ENCODE data around the gene P2RX4.
A peak's percentile ranks its signal among the peaks of the same experiment; 100 is the strongest.
"Not testable (repeated sequence)": the region's sequence is repeated elsewhere in the genome, so short reads cannot be mapped to it uniquely, and the experiment has no call there.

The P2RX4 gene, protein sequence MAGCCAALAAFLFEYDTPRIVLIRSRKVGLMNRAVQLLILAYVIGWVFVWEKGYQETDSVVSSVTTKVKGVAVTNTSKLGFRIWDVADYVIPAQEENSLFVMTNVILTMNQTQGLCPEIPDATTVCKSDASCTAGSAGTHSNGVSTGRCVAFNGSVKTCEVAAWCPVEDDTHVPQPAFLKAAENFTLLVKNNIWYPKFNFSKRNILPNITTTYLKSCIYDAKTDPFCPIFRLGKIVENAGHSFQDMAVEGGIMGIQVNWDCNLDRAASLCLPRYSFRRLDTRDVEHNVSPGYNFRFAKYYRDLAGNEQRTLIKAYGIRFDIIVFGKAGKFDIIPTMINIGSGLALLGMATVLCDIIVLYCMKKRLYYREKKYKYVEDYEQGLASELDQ

GRCh38 chr12:121209624-121210572 lies at the start of gene P2RX4:
Gene P2RX4 (plus strand): TSS chr12:121210129. CDS start chr12:121210165, 36 bp downstream.
- peak; percentile 79 to 89 for DNase-seq (ENCODE audit: low read depth in 1 of 2, low spot score in 1 of 2)
- TF ChIP-seq JUND (IDR thresholded peaks at IDR 0.05; ENCODE audit: low read depth) = no peak
- in situ Hi-C loops (cut with HindIII; ENCODE audit: low pct_unique_long_range_greater_than_20kb, low sequenced_read_pairs) = no loop called here

- no peak for DNase-seq (ENCODE audit: low read depth in 1 of 2, low spot score in 1 of 2)
- in situ Hi-C loops (cut with HindIII; ENCODE audit: low pct_unique_long_range_greater_than_20kb, low sequenced_read_pairs) = no loop called here
- TF ChIP-seq JUND (IDR thresholded peaks at IDR 0.05; ENCODE audit: low read depth) = no peak
These were observed 47.5 kb upstream of the P2RX4 start for GRCh38 chr12:121162384-121162783.

DNA sequence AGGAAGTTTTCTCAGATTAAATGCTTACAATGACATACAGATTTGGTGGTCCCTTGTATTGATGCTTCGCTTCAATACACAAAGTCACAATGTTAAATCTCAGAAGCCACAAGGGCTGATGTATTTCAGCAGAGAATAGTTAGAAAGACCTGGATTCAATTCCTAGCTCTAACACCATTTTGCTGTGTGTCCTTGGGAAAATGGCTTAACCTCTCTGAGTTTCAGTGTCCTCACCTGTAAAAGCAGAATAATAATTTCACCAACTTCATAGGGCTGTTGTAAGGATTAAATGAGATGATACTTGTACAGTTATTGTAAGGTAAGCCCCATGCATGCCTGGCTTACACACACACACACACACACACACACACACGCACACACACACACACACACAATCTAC lies 46.9 kb upstream of the P2RX4 start:
- TF ChIP-seq JUND (IDR thresholded peaks at IDR 0.05; ENCODE audit: low read depth) = no peak
- no peak for DNase-seq (ENCODE audit: low read depth in 1 of 2, low spot score in 1 of 2)
- in situ Hi-C loops (cut with HindIII; ENCODE audit: low pct_unique_long_range_greater_than_20kb, low sequenced_read_pairs) = no loop called here

GRCh38 chr12:121164839-121165238 lies 45.1 kb upstream of the P2RX4 start:
- in situ Hi-C loops (cut with HindIII; ENCODE audit: low pct_unique_long_range_greater_than_20kb, low sequenced_read_pairs) = not testable (repeated sequence)

GRCh38 chr12:121165316-121165715 lies 44.6 kb upstream of the P2RX4 start:
- TF ChIP-seq JUND (IDR thresholded peaks at IDR 0.05; ENCODE audit: low read depth) = no peak
- DNase-seq (ENCODE audit: low read depth in 1 of 2, low spot score in 1 of 2) = no peak
- in situ Hi-C loops (cut with HindIII; ENCODE audit: low pct_unique_long_range_greater_than_20kb, low sequenced_read_pairs) = no loop called here

More at GRCh38 chr12:121164839-121165238, 45.1 kb upstream of the P2RX4 start:
- DNase-seq (ENCODE audit: low read depth in 1 of 2, low spot score in 1 of 2) = not testable (repeated sequence)

GRCh38 chr12:121166356-121166755 lies 43.6 kb upstream of the P2RX4 start:
- peak; percentile 19 to 88 for DNase-seq (ENCODE audit: low read depth in 1 of 2, low spot score in 1 of 2)
- no peak for TF ChIP-seq JUND (IDR thresholded peaks at IDR 0.05; ENCODE audit: low read depth)
- in situ Hi-C loops (cut with HindIII; ENCODE audit: low pct_unique_long_range_greater_than_20kb, low sequenced_read_pairs) = no loop called here

- TF ChIP-seq JUND (IDR thresholded peaks at IDR 0.05; ENCODE audit: low read depth) = no peak
- in situ Hi-C loops (cut with HindIII; ENCODE audit: low pct_unique_long_range_greater_than_20kb, low sequenced_read_pairs) = no loop called here
- no peak for DNase-seq (ENCODE audit: low read depth in 1 of 2, low spot score in 1 of 2)
These were observed 42.6 kb upstream of the P2RX4 start for GRCh38 chr12:121167232-121167820.

DNA sequence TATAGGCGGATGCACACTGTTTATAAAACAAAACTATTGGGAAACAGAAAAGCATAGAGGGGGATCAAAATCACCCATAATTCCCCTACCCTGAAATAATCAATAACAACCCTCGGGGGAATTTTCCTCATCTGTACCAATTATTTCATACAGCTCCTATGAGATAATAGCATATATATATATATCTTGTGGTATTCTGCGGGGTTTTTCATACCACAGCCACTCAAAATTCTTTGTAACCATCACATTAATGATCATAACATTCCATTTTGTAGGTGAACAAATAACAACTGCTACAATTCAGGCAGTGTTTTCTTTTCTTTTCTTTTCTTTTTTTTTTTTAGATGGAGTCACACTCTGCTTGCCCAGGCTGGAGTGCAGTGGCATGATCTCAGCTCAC lies 42.0 kb upstream of the P2RX4 start:
- no peak for TF ChIP-seq JUND (IDR thresholded peaks at IDR 0.05; ENCODE audit: low read depth)
- in situ Hi-C loops (cut with HindIII; ENCODE audit: low pct_unique_long_range_greater_than_20kb, low sequenced_read_pairs) = no loop called here
- DNase-seq (ENCODE audit: low read depth in 1 of 2, low spot score in 1 of 2) = no peak

DNA sequence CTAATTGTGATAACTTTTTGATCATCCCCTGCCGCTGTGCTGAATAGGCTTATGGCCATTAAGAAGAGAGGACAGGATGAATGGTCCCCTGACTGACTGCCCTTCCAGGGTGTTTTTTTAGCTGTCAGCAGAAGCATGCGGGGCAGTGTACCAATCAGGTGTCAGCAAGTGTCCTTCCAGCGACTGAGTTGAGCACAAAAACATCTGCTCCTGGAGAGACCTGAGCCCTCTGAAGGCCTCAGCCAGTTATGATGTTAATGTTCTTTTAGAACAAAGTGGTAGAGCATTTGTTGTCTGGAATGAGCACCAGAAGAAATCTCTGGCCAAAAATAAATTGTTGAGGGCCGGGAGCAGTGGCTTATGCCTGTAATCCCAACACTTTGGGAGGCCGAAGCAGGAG lies 39.8 kb upstream of the P2RX4 start:
- no peak for DNase-seq (ENCODE audit: low read depth in 1 of 2, low spot score in 1 of 2)
- in situ Hi-C loops (cut with HindIII; ENCODE audit: low pct_unique_long_range_greater_than_20kb, low sequenced_read_pairs) = no loop called here
- TF ChIP-seq JUND (IDR thresholded peaks at IDR 0.05; ENCODE audit: low read depth) = no peak

DNA sequence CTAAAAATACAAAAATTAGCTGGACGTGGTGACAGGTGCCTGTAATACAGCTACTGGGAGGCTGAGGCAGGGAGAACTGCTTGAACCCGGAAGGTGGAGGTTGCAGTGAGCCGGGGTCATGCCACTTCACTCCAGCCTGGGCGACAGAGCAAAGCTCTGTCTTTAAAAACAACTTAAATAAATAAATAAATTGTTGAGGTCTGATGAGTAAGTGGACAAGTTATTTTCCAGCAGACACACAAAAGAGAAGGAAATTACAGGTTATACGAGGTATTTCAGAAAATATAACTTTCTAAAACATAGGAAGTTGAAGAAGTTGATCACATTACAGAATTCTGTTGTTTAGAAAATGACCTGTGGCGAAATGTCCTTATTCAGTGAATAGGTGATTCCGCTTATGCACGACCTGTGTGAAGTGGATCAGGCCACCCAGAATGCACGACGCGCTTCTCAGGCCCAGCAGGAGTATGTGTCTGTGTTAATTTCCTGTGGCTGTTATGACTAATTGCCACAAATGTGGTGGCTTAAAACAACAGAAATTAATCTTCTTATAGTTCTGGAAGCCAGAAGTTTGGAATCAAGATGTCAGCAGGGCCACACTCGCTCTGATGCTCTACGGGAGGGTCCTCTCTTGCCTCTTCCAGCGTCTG lies 39.2 kb upstream of the P2RX4 start:
- no peak for DNase-seq (ENCODE audit: low read depth in 1 of 2, low spot score in 1 of 2)
- in situ Hi-C loops (cut with HindIII; ENCODE audit: low pct_unique_long_range_greater_than_20kb, low sequenced_read_pairs) = no loop called here
- TF ChIP-seq JUND (IDR thresholded peaks at IDR 0.05; ENCODE audit: low read depth) = no peak

DNA sequence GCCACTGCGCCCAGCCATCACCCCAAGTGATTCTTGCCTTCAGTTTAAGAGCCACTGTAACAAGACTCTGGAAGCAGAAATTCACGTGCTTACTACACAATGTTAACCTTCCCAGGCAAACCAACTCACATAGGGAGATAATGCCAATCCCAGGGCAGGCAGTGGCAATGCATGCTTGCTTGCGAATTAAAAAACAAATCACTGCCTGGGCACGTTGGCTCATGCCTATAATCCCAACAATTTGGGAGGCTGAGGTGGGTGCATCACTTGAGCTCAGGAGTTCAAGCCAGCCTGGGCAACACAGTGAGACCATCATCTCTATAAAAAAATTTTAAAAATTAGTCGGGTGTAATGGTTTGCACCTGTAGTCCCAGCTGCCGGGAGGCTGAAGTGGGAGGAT lies 37.8 kb upstream of the P2RX4 start:
- DNase-seq (ENCODE audit: low read depth in 1 of 2, low spot score in 1 of 2) = no peak
- no peak for TF ChIP-seq JUND (IDR thresholded peaks at IDR 0.05; ENCODE audit: low read depth)
- in situ Hi-C loops (cut with HindIII; ENCODE audit: low pct_unique_long_range_greater_than_20kb, low sequenced_read_pairs) = no loop called here

- in situ Hi-C loops (cut with HindIII; ENCODE audit: low pct_unique_long_range_greater_than_20kb, low sequenced_read_pairs) = no loop called here
- no peak for TF ChIP-seq JUND (IDR thresholded peaks at IDR 0.05; ENCODE audit: low read depth)
- no peak for DNase-seq (ENCODE audit: low read depth in 1 of 2, low spot score in 1 of 2)
These were observed 34.4 kb upstream of the P2RX4 start for GRCh38 chr12:121175383-121176119.

Measured in T47D (cell line).